Astrocyte (in vitro differentiated cells and primary cell): ENCODE results near the gene MARCHF9. TPM values are rescaled to one million over a fixed set of nuclear protein-coding genes. Genes with fewer than 3 reads are reported as not detected.

Source experiments
- DNase-seq: peaks from one replicate; pipeline ENCODE4 v3.0.0-alpha.2; 2010; ENCODE audit warnings: low read depth
- FAIRE-seq: peaks from 2 replicates; lab custom pipeline; 2011; peaks lifted over from hg19 to GRCh38; lab: Jason Lieb, UNC
- H2AFZ ChIP-seq: 2 replicates; pipeline ENCODE4 v1.6.0; 2012; ENCODE audit warnings: low read depth, low read length, inconsistent platforms
- H3K27ac ChIP-seq: 2 replicates; pipeline ENCODE4 v1.5.1; 2011; ENCODE audit warnings: low read depth, low read length, inconsistent platforms
- H3K27me3 ChIP-seq: 2 replicates; pipeline ENCODE4 v1.6.0; 2011; ENCODE audit warnings: low read length, inconsistent platforms; ENCODE audit not compliant: insufficient read depth
- H3K36me3 ChIP-seq: 2 replicates; pipeline ENCODE4 v1.5.1; 2011; ENCODE audit warnings: low read length, inconsistent platforms; ENCODE audit not compliant: insufficient read depth
- H3K4me1 ChIP-seq: 2 replicates; pipeline ENCODE4 v1.5.1; 2011; ENCODE audit warnings: low read length, inconsistent platforms; ENCODE audit not compliant: insufficient read depth
- H3K4me2 ChIP-seq: 2 replicates; pipeline ENCODE4 v1.6.0; 2012; ENCODE audit warnings: low read length, inconsistent platforms
- H3K4me3 ChIP-seq: 2 replicates; pipeline ENCODE4 v1.5.1; 2011; ENCODE audit warnings: low read depth, mild to moderate bottlenecking, low read length, inconsistent platforms; ENCODE audit not compliant: insufficient read depth
- H3K79me2 ChIP-seq: 2 replicates; pipeline ENCODE4 v1.6.0; 2012; ENCODE audit warnings: mild to moderate bottlenecking, low read length, inconsistent platforms; ENCODE audit not compliant: insufficient read depth
- H3K9ac ChIP-seq: 2 replicates; pipeline ENCODE4 v1.6.0; 2012; ENCODE audit warnings: mild to moderate bottlenecking, low read length, inconsistent platforms
- H3K9me3 ChIP-seq: 2 replicates; pipeline ENCODE4 v1.5.1; 2012; ENCODE audit warnings: low read depth, mild to moderate bottlenecking, low read length, inconsistent platforms; ENCODE audit not compliant: insufficient read depth
- H4K20me1 ChIP-seq: 2 replicates; pipeline ENCODE4 v1.6.0; 2012; ENCODE audit warnings: low read length, inconsistent platforms; ENCODE audit not compliant: insufficient read depth
- H3K27ac Mint-ChIP-seq: one replicate; pipeline ENCODE4 v1.8.0; 2021; ENCODE audit warnings: mild to moderate bottlenecking, mixed read lengths; ENCODE audit not compliant: unreplicated experiment
- H3K27me3 Mint-ChIP-seq: one replicate; pipeline ENCODE4 v1.8.0; 2021; ENCODE audit warnings: low read depth, mixed read lengths; ENCODE audit not compliant: unreplicated experiment
- H3K36me3 Mint-ChIP-seq: one replicate; pipeline ENCODE4 v1.8.0; 2021; ENCODE audit warnings: low read depth, mixed read lengths; ENCODE audit not compliant: unreplicated experiment
- H3K4me1 Mint-ChIP-seq: one replicate; pipeline ENCODE4 v1.8.0; 2021; ENCODE audit warnings: low read depth, mixed read lengths; ENCODE audit not compliant: unreplicated experiment
- H3K4me3 Mint-ChIP-seq: one replicate; pipeline ENCODE4 v1.8.0; 2021; ENCODE audit warnings: mild to moderate bottlenecking, moderate library complexity, mixed read lengths; ENCODE audit not compliant: unreplicated experiment
- H3K9me3 Mint-ChIP-seq: one replicate; pipeline ENCODE4 v1.8.0; 2021; ENCODE audit warnings: mild to moderate bottlenecking, mixed read lengths; ENCODE audit not compliant: unreplicated experiment
- CTCF ChIP-seq: IDR thresholded peaks from 2 replicates; pipeline ENCODE4 v1.5.1; 2011; ENCODE audit warnings: low read depth, mild to moderate bottlenecking, inconsistent platforms, low read length, moderate library complexity; ENCODE audit not compliant: insufficient read depth
- EZH2 ChIP-seq: IDR thresholded peaks from 2 replicates; pipeline ENCODE4 v1.6.1; 2012; ENCODE audit warnings: mild to moderate bottlenecking, low read length, inconsistent platforms; ENCODE audit not compliant: insufficient read depth
- total RNA-seq: library from RNA; stranded (reverse); gene quantifications from 2 replicates; pipeline ENCODE4 v1.2.1, GENCODE V29; 2021

MARCHF9 gene
- total RNA-seq, 1 donor from 2014 or later = 13.0 TPM

GRCh38 chr12:57725851-57726150 lies 29.1 kb upstream of the MARCHF9 start:
- Mint-ChIP-seq H3K4me1 (no peaks in the 10 kb centered on the region), H3K36me3 (peaks cover 15% of the 10 kb centered on the region), H3K9me3 (peaks cover 11% of the 10 kb centered on the region), H3K27me3 (peaks cover 66% of the 10 kb centered on the region), H3K27ac (no peak overlapping the region), H3K4me3 (peak overlapping the region; percentile 91)
- Histone ChIP-seq H3K9me3 (no peaks in the 10 kb centered on the region), H2AFZ (peak overlapping the region; percentile 97), H3K4me3 (peak overlapping the region; percentile 85), H3K27ac (no peak overlapping the region), H3K27me3 (peaks cover 22% of the 10 kb centered on the region), H3K9ac (peak overlapping the region; percentile 90), H3K36me3 (peaks cover 9% of the 10 kb centered on the region), H4K20me1 (peaks cover 8% of the 10 kb centered on the region), H3K4me1 (peaks cover 7% of the 10 kb centered on the region), H3K79me2 (no peaks in the 10 kb centered on the region), H3K4me2 (peak overlapping the region; percentile 99)
- DNase-seq = no peak
- TF ChIP-seq EZH2 = no peak
- TF ChIP-seq CTCF = no peak
- FAIRE-seq = no peak

GRCh38 chr12:57726151-57726883 lies 28.6 kb upstream of the MARCHF9 start:
- TF ChIP-seq CTCF = peak; percentile 61
- TF ChIP-seq EZH2 = no peak
- H3K9me3 ChIP-seq = no peaks in the 10 kb centered on the region
- peaks cover 24% of the 10 kb centered on the region for H3K27me3 ChIP-seq
- H3K27ac Mint-ChIP-seq = peak overlapping the region; percentile 80
- H3K27me3 Mint-ChIP-seq = peaks cover 71% of the 10 kb centered on the region
- peak overlapping the region; percentile 85 for H3K4me3 ChIP-seq
- H3K27ac ChIP-seq = peak overlapping the region; percentile 42
- peak; percentile 50 for DNase-seq
- H3K79me2 ChIP-seq = no peaks in the 10 kb centered on the region
- H3K4me1 Mint-ChIP-seq = no peaks in the 10 kb centered on the region
- FAIRE-seq = no peak
- peak overlapping the region; percentile 90 for H3K9ac ChIP-seq
- peaks cover 12% of the 10 kb centered on the region for H3K36me3 Mint-ChIP-seq
- H3K4me2 ChIP-seq = peak overlapping the region; percentile 99
- H3K36me3 ChIP-seq = peaks cover 4% of the 10 kb centered on the region
- peaks cover 7% of the 10 kb centered on the region for H3K4me1 ChIP-seq
- H3K4me3 Mint-ChIP-seq = peak overlapping the region; percentile 91
- H3K9me3 Mint-ChIP-seq = peaks cover 12% of the 10 kb centered on the region
- peak overlapping the region; percentile 97 for H2AFZ ChIP-seq
- peaks cover 8% of the 10 kb centered on the region for H4K20me1 ChIP-seq
